GM12873 (cell line): ENCODE data around the gene PAXX.
A peak's percentile ranks its signal among the peaks of the same experiment; 100 is the strongest.

Experiments
- CTCF ChIP-seq: IDR thresholded peaks from 2 replicates; pipeline ENCODE4 v1.5.1; 2012; ENCODE audit warnings: low read depth, mild to moderate bottlenecking, moderate library complexity, low read length, control low read depth; ENCODE audit not compliant: insufficient read depth; ENCODE audit errors: missing control alignments

The PAXX gene

DNA sequence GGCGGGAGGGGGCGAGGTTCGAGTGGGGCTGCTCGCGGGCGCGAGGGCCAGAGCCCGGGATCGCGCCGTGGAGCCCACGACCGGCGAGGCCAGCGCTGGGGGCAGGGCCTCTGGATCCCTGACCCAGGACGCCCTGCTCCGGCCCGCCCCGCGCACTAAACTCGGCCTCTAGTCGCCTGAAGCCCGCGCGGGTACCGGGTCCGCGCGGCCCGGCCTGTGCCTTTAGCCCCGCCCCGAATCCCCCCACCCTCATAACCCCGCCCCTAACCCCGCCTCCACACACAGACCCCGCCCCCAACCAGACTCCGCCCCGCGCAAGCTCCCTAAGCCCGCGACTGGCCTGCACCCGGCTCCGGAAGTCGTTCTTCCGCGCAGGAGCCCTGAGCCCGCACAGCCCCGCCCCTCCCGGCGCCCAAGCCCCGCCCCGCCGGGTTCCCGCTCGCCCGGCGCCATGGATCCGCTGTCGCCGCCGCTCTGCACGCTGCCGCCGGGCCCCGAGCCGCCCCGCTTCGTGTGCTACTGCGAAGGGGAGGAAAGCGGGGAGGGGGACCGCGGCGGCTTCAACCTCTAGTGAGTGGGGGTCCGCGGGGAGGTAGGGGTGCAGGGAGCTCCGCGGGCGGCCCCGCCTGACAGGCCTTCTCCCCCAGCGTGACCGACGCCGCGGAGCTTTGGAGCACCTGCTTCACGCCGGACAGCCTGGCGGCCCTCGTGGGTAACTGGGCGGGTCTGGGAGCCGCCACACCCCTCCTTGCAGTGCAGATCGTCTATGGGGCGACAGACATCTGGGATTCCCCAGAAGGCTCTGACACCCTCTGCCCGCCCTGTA is at the start of gene PAXX:
Gene PAXX, plus strand, starts transcription at position 430 of the 826 bp plus-strand sequence. Its CDS starts 22 bp downstream, at position 452.
- no peak for TF ChIP-seq CTCF

- TF ChIP-seq CTCF = no peak
Observed at GRCh38 chr9:136942881-136943230, 49.4 kb upstream of the PAXX start.

DNA sequence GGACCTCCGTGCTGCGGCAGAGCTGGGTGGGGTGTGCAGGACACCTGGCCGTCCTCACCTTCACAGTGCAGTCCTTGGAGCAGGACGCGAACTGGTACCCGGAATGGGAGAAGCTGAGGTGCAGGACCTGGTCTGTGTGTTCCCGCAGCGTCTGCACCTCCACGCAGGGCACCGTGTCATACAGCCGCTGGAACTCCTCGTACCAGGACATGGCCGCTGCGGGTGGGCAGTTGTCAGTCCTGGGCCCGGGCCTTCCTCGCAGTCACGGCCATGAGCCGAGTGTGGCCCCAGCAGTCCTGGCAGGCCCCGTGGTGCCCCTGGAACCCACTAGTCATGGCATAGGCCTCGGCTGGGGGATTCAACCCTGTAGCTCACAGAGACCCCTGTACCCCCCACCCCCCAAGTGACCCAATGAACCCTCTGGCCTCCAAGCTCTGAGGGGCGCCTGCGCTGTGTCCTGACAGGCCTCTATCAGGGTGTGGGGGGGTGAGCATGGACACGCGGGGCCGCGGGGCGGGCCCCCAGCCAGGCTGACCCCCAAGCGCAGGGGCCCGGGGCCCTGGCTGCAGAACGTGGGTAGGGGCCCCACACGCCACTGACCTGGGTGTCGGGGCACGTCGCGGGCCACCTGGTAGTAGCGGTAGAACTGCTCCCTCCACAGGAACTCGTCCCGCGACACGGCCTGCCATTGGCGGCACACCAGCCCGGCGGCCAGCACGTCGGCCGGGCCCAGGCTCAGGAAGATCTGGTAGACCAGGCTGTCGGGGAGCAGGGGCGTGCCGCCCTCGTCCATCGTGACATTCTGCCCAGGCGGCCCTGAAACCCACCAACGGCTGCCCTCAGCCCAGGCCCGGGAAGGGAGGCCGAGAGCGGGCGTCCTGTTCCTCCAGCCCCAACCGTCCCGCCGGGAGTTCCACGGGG is 48.7 kb upstream of the PAXX start:
- no peak for TF ChIP-seq CTCF

DNA sequence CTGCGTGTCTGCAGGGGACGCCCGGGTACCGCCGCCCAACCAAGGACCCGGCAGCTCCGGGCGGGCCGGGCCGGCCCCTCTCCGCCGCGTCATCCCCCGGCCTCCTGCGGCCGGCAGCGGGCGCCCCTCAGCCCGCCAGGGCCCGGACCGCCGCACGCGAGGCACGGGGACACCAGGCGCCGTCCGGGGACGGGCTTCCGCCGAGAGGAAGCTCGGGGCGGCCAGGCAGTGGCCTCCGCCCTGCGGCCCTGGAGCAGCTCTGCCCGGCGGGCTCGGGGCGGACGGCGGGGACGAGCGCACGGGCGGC is 48.1 kb upstream of the PAXX start:
- peak; percentile 9 for TF ChIP-seq CTCF

DNA sequence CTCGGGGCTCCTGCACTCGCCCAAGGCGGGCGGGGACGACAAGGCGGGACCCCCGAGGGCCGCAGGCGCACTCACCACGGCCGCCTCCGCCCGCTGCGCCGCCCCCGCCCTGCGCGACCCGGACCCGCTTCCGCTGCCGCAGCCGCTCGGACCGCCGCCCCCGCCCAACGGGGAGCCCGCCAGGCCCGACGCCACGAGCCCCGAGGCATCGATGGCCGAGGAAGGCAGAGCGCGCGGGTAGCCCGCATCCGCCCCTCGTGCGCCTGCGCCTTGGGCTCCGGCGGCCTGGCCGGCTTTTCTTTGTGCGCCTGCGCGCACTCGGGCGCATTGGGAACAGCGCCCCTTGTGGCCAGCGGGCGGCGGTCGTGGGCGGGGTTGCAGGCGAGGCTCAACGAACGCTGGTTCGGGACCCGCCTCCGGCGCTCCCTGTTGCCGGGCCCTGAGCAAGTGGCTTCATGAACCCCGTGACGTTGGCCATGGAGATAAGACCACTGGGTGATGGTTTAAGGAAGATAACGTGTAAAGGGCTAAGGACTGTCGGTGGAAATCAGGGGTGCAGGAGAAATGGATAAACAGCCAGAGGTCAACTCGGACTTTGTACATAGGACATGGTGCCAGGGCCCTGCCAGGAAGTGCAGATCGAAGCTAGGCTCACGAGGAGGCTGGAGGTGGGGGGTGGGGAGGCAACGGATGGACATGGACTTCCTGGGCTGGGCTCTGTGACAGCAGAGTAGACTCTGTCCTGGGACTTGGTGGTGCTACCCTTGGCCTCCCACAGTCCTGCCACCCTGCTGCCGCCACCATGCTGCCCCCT is 47.5 kb upstream of the PAXX start, which contains the start of the genes C8G and FBXW5:
Gene C8G, plus strand, starts transcription at position 725 of the 814 bp plus-strand sequence. Its CDS starts 78 bp downstream, at position 803.
Gene FBXW5, minus strand, starts transcription at position 220 of the 814 bp plus-strand sequence. CDS start 655 bp downstream, outside the sequence.
- TF ChIP-seq CTCF = peak; percentile 89

GRCh38 chr9:136945333-136946227 is 46.6 kb upstream of the PAXX start:
- TF ChIP-seq CTCF = no peak
